BLaER1 (cell line): ENCODE data around the gene KCNQ4.

ENCODE experiments used
- H3K27ac ChIP-seq: shearing (Covaris generic); formaldehyde crosslinking; 2 replicates; pipeline ENCODE4 v1.8.1; 2022
- H3K27me3 ChIP-seq: shearing (Covaris generic); formaldehyde crosslinking; 2 replicates; pipeline ENCODE4 v1.8.1; 2022
- H3K36me3 ChIP-seq: shearing (Covaris generic); formaldehyde crosslinking; 2 replicates; pipeline ENCODE4 v1.8.1; 2022
- H3K4me1 ChIP-seq: shearing (Covaris generic); formaldehyde crosslinking; 2 replicates; pipeline ENCODE4 v1.8.1; 2022
- H3K4me2 ChIP-seq: shearing (Covaris generic); formaldehyde crosslinking; 2 replicates; pipeline ENCODE4 v1.8.1; 2022
- H3K4me3 ChIP-seq: shearing (Covaris generic); formaldehyde crosslinking; 2 replicates; pipeline ENCODE4 v1.8.1; 2022
- H3K9ac ChIP-seq: shearing (Covaris generic); formaldehyde crosslinking; 2 replicates; pipeline ENCODE4 v1.8.1; 2022
- H3K9me3 ChIP-seq: shearing (Covaris generic); formaldehyde crosslinking; 2 replicates; pipeline ENCODE4 v1.8.1; 2022
- H4K20me1 ChIP-seq: shearing (Covaris generic); formaldehyde crosslinking; 2 replicates; pipeline ENCODE4 v1.8.1; 2022
- Cebpa-rat ChIP-seq: shearing (Covaris generic); IDR thresholded peaks from 2 replicates; pipeline ENCODE4 v1.8.1; 2022

Gene KCNQ4

GRCh38 chr1:40786171-40786994, 2.8 kb downstream of the KCNQ4 start:
- no peak for TF ChIP-seq Cebpa-rat
- Histone ChIP-seq H3K36me3 (no peaks in the 10 kb centered on the region), H4K20me1 (peaks cover 39% of the 10 kb centered on the region; the same call in 1 of the 2 replicates), H3K4me1 (peaks cover 45% of the 10 kb centered on the region), H3K9ac (no peak overlapping the region), H3K27me3 (peaks cover 49% of the 10 kb centered on the region), H3K4me3 (no peak overlapping the region), H3K4me2 (no peak overlapping the region), H3K9me3 (no peaks in the 10 kb centered on the region), H3K27ac (no peak overlapping the region)

- Histone ChIP-seq H4K20me1 (peaks cover 40% of the 10 kb centered on the region; the same call in 1 of the 2 replicates), H3K27me3 (peaks cover 42% of the 10 kb centered on the region), H3K4me3 (no peak overlapping the region), H3K4me1 (peaks cover 47% of the 10 kb centered on the region), H3K9ac (no peak overlapping the region), H3K36me3 (no peaks in the 10 kb centered on the region), H3K4me2 (no peak overlapping the region), H3K9me3 (no peaks in the 10 kb centered on the region), H3K27ac (no peak overlapping the region)
- TF ChIP-seq Cebpa-rat, result no peak
Observed at GRCh38 chr1:40786995-40787705, 3.6 kb downstream of the KCNQ4 start.

DNA sequence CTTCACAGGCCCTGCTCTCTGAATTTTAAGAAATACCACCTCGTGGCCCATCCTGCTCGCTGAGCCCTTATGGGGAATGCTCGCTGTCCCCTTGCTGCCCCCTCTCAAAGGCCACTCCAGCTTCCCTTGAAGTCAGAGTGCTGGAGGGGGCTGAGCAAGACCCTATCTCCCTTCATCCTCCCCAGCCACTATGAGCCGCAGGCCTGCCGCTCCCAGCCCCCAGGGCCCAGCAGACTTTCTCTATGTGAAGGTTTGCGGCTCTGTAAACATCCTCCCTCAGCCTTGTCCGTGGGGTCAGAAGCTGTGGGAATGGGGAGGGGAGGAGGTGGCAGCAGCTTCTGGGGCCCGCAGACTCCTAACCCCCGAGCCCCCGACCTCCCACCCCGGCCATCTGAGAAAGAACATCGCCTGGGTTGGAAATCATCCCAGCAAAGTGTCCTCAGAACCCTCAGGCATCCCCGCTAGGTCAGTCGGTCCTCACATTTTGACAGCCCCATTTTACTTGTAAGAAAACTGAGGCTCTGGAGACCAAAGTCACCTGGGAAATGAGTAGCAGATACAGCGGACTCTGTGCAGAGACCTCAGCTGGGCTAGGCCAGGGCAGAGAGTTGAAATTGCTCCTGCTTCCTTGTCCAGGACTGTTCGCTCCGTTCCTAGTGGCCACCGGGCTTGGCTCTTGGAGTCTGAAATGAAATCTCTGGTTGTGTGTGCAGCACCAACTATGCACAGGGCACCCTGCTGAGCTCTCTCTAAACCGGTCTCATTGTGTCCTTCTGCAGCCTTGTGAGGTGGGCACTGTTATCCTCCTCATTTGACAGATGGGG, 4.4 kb downstream of the KCNQ4 start:
- Histone ChIP-seq H3K9ac (no peak overlapping the region), H3K27ac (no peak overlapping the region), H3K27me3 (peaks cover 34% of the 10 kb centered on the region), H3K4me3 (no peak overlapping the region), H3K9me3 (no peaks in the 10 kb centered on the region), H3K36me3 (no peaks in the 10 kb centered on the region), H3K4me2 (no peak overlapping the region), H3K4me1 (peaks cover 43% of the 10 kb centered on the region), H4K20me1 (peaks cover 40% of the 10 kb centered on the region; the same call in 1 of the 2 replicates)
- no peak for TF ChIP-seq Cebpa-rat

- Histone ChIP-seq H3K36me3 (no peaks in the 10 kb centered on the region), H3K9ac (no peak overlapping the region), H3K9me3 (no peaks in the 10 kb centered on the region), H3K27ac (no peak overlapping the region), H3K4me3 (no peak overlapping the region), H3K27me3 (peaks cover 31% of the 10 kb centered on the region), H3K4me2 (no peak overlapping the region), H3K4me1 (peaks cover 39% of the 10 kb centered on the region), H4K20me1 (peaks cover 40% of the 10 kb centered on the region; the same call in 1 of the 2 replicates)
- TF ChIP-seq Cebpa-rat, result no peak
Observed at GRCh38 chr1:40788561-40789341, 5.2 kb downstream of the KCNQ4 start.

DNA sequence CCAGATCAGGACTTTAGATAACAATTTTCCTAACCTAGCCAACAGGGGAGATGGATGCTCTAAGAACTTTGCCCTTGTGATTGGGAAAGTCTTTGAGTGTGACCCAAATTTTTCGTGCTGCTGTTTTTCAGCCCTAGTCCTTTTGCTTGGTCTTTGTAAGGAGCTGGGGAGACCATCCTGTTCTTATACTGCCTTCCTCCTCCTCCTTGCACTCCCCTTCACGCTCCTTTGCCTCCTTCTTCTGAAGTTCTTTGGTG, 5.7 kb downstream of the KCNQ4 start:
- Histone ChIP-seq H3K27ac (no peak overlapping the region), H3K9me3 (no peaks in the 10 kb centered on the region), H3K36me3 (no peaks in the 10 kb centered on the region), H3K9ac (no peak overlapping the region), H3K4me2 (no peak overlapping the region), H3K4me1 (peaks cover 40% of the 10 kb centered on the region), H3K27me3 (peaks cover 26% of the 10 kb centered on the region), H3K4me3 (no peak overlapping the region), H4K20me1 (peaks cover 40% of the 10 kb centered on the region; the same call in 1 of the 2 replicates)
- TF ChIP-seq Cebpa-rat, result no peak

DNA sequence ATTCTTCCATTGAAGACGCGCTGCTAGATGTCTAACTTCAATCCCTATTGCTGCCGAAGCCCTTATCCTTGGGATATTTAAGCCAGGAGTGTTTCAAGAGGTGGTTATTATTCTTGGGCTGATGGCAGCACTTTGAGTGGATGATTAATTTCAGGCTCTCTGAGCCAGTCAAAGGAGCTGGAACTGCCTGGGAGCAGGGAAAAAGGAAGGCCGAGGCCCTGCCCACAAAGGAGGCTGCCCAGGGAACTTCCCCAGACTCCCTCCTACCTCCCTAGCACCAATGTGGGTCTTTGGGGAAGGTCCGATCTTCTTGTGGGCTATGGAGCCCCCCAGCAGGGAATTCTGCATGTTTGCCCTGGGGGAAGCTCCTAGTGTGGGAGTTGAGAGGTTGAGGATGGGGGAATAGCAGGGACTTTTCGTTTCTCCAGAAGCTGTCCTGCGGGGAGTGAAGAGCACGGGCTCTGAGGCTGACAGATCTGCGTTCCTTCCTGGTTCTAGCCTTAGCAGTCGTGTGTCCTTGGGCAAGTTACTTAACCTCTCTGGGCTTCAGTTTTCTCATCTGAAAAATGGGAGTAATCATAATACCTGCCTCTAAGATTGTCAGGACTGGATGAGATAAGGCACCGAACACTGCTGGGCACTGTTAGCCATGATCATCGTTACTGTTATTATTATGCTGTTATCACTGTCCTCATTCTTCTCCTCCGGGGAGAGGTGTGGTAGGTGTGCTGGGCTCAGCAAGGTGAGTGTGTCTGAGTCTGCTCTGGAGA, 6.3 kb downstream of the KCNQ4 start:
- H3K36me3 ChIP-seq, result no peaks in the 10 kb centered on the region
- peaks cover 20% of the 10 kb centered on the region for H3K27me3 ChIP-seq
- H3K4me3 ChIP-seq, result no peak overlapping the region
- no peak overlapping the region for H3K27ac ChIP-seq
- H3K4me2 ChIP-seq, result no peak overlapping the region
- peaks cover 39% of the 10 kb centered on the region for H3K4me1 ChIP-seq
- no peaks in the 10 kb centered on the region for H3K9me3 ChIP-seq
- peaks cover 37% of the 10 kb centered on the region; the same call in 1 of the 2 replicates for H4K20me1 ChIP-seq
- no peak for TF ChIP-seq Cebpa-rat
- no peak overlapping the region for H3K9ac ChIP-seq

GRCh38 chr1:40792036-40792435, 8.4 kb downstream of the KCNQ4 start:
- Histone ChIP-seq H3K4me2 (peak overlapping the region; percentile 32), H4K20me1 (peaks cover 23% of the 10 kb centered on the region; the same call in 1 of the 2 replicates), H3K4me1 (peaks cover 52% of the 10 kb centered on the region), H3K27ac (no peak overlapping the region), H3K36me3 (no peaks in the 10 kb centered on the region), H3K9ac (no peak overlapping the region), H3K4me3 (no peak overlapping the region), H3K9me3 (no peaks in the 10 kb centered on the region), H3K27me3 (0 out of 2 replicates have a peak, but pooled peaks cover 3% of the 10 kb centered on the region)
- no peak for TF ChIP-seq Cebpa-rat

GRCh38 chr1:40793617-40794016, 10.0 kb downstream of the KCNQ4 start:
- no peak for TF ChIP-seq Cebpa-rat
- no peak overlapping the region for H3K4me2 ChIP-seq
- H3K9ac ChIP-seq, result no peak overlapping the region
- no peaks in the 10 kb centered on the region for H3K36me3 ChIP-seq
- no peaks in the 10 kb centered on the region for H3K9me3 ChIP-seq
- H3K27me3 ChIP-seq, result 0 out of 2 replicates have a peak, but pooled peaks cover 3% of the 10 kb centered on the region
- H3K4me1 ChIP-seq, result peaks cover 64% of the 10 kb centered on the region
- H3K27ac ChIP-seq, result no peak overlapping the region
- peaks cover 19% of the 10 kb centered on the region; the same call in 1 of the 2 replicates for H4K20me1 ChIP-seq
- no peak overlapping the region for H3K4me3 ChIP-seq
